Measurements from ENCODE around the gene ABCB11. TPM values are rescaled to one million over a fixed set of nuclear protein-coding genes. Genes with fewer than 3 reads are reported as not detected.

Gene ABCB11
- polyA plus RNA-seq, 1 of the 3 experiments (the other 2 are of a cell fraction): not detected

DNA sequence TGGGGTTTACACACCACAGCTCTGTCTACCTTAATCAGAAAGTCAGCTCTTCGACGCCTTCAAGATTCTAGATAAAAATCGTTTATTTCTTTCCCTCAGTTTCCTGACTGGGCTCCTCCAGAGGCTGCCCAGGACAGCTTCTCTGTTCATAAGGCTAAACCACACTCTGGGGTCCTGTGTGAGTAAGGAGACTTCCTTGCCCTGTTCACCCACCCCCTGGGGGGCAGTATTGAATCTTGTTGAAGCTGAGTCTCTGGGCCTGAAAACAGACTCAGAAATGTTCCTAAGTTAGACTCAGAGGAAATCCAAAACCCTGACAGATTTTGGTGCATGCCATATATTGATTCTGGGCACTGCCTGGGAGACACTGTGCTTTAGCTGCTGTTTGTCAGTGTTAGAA, 87.1 kb downstream of the ABCB11 start (continued):
- TF ChIP-seq, protein P1, sequence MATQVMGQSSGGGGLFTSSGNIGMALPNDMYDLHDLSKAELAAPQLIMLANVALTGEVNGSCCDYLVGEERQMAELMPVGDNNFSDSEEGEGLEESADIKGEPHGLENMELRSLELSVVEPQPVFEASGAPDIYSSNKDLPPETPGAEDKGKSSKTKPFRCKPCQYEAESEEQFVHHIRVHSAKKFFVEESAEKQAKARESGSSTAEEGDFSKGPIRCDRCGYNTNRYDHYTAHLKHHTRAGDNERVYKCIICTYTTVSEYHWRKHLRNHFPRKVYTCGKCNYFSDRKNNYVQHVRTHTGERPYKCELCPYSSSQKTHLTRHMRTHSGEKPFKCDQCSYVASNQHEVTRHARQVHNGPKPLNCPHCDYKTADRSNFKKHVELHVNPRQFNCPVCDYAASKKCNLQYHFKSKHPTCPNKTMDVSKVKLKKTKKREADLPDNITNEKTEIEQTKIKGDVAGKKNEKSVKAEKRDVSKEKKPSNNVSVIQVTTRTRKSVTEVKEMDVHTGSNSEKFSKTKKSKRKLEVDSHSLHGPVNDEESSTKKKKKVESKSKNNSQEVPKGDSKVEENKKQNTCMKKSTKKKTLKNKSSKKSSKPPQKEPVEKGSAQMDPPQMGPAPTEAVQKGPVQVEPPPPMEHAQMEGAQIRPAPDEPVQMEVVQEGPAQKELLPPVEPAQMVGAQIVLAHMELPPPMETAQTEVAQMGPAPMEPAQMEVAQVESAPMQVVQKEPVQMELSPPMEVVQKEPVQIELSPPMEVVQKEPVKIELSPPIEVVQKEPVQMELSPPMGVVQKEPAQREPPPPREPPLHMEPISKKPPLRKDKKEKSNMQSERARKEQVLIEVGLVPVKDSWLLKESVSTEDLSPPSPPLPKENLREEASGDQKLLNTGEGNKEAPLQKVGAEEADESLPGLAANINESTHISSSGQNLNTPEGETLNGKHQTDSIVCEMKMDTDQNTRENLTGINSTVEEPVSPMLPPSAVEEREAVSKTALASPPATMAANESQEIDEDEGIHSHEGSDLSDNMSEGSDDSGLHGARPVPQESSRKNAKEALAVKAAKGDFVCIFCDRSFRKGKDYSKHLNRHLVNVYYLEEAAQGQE (IDR thresholded peaks at IDR 0.05; ENCODE audit: low read depth, low read length): no peak
- TF ChIP-seq EP300 (IDR thresholded peaks at IDR 0.05; ENCODE audit: borderline replicate concordance in 1 of 2, low read depth in 1 of 2, low read length in 1 of 2) (no peak), RCOR1 (IDR thresholded peaks at IDR 0.05; ENCODE audit: low read length) (no peak)

DNA sequence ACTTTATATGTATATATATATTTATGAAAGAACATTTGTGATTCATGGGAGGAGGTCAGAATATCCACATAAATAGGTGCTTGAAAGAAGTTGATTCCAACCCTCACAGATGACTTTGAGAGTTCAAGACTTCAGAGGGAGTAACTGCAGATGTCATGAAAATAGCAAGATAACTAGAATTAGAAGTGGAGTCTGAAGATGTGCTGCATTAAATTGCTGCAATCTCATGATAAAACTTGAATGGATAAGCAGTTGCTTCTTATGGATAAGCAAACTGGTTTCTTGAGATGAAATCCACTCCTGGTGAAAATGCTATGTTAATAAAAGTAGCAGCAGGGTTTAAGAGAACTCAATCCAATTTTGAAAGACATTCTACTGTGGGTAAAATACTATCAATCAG, 89.8 kb downstream of the ABCB11 start:
- Histone ChIP-seq H4K20me1 (ENCODE audit: insufficient read depth) (no peaks in the 10 kb centered on the region), H3K36me3 (replicated peaks in 1 of 2; ENCODE audit: control insufficient read depth in 1 of 2, insufficient read depth in 2 of 2, low read length in 1 of 2) (no peaks in the 10 kb centered on the region), H3K4me1 (ENCODE audit: control insufficient read depth in 1 of 2, insufficient read depth in 2 of 2, low read depth in 1 of 2, low read length in 1 of 2) (no peaks in the 10 kb centered on the region), H3F3A (replicated peaks; ENCODE audit: insufficient read depth) (no peaks in the 10 kb centered on the region), H2AFZ (ENCODE audit: low read depth) (no peak overlapping the region), H3K79me2 (ENCODE audit: insufficient read depth) (no peaks in the 10 kb centered on the region), H3K9me3 (no peaks in the 10 kb centered on the region), H3K4me2 (no peak overlapping the region), H3K27me3 (ENCODE audit: insufficient read depth) (no peaks in the 10 kb centered on the region), H3K9ac (no peak overlapping the region), H3K9me2 (no peaks in the 10 kb centered on the region), H3K4me3 (ENCODE audit: low read depth in 2 of 2, low read length in 1 of 2) (no peak overlapping the region), H3K27ac (ENCODE audit: low read depth in 2 of 2, low read length in 1 of 2) (no peak overlapping the region)
- POLR2A ChIA-PET: no interaction called here
- DNase-seq: no peak
- CTCF ChIA-PET: interaction anchor here (1.1 kb wide), 1 partner anchor 190 kb away, joined by 4 read pairs; no protein-coding TSS in a partner anchor
- TF ChIP-seq, protein P2, sequence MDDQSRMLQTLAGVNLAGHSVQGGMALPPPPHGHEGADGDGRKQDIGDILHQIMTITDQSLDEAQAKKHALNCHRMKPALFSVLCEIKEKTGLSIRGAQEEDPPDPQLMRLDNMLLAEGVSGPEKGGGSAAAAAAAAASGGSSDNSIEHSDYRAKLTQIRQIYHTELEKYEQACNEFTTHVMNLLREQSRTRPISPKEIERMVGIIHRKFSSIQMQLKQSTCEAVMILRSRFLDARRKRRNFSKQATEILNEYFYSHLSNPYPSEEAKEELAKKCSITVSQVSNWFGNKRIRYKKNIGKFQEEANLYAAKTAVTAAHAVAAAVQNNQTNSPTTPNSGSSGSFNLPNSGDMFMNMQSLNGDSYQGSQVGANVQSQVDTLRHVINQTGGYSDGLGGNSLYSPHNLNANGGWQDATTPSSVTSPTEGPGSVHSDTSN (IDR thresholded peaks at IDR 0.05): no peak
- TF ChIP-seq MEF2A (IDR thresholded peaks at IDR 0.05; ENCODE audit: borderline replicate concordance, low read depth) (no peak), FOXM1 (IDR thresholded peaks at IDR 0.05; ENCODE audit: low read depth) (no peak), TAF1 (IDR thresholded peaks at IDR 0.05; ENCODE audit: borderline replicate concordance, low read depth, low read length) (no peak), NRF1 (IDR thresholded peaks at IDR 0.05; ENCODE audit: low read depth, low read length) (no peak), FOXJ3 (CRISPR knock-in tag; IDR thresholded peaks at IDR 0.05) (no peak)
- TF ChIP-seq, protein P3, sequence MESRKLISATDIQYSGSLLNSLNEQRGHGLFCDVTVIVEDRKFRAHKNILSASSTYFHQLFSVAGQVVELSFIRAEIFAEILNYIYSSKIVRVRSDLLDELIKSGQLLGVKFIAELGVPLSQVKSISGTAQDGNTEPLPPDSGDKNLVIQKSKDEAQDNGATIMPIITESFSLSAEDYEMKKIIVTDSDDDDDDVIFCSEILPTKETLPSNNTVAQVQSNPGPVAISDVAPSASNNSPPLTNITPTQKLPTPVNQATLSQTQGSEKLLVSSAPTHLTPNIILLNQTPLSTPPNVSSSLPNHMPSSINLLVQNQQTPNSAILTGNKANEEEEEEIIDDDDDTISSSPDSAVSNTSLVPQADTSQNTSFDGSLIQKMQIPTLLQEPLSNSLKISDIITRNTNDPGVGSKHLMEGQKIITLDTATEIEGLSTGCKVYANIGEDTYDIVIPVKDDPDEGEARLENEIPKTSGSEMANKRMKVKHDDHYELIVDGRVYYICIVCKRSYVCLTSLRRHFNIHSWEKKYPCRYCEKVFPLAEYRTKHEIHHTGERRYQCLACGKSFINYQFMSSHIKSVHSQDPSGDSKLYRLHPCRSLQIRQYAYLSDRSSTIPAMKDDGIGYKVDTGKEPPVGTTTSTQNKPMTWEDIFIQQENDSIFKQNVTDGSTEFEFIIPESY (IDR thresholded peaks at IDR 0.05; ENCODE audit: borderline replicate concordance, low read depth): no peak

All from SK-N-SH (cell line).